ENCODE measurements around the gene TLL1. TPM values are rescaled to one million over a fixed set of nuclear protein-coding genes. Genes with fewer than 3 reads are reported as not detected.

The TLL1 gene
- total and polyA plus RNA-seq, 2 of the 13 experiments (the other 11 are each of a cell fraction or from before 2014, with no cell fraction given), result not detected

DNA sequence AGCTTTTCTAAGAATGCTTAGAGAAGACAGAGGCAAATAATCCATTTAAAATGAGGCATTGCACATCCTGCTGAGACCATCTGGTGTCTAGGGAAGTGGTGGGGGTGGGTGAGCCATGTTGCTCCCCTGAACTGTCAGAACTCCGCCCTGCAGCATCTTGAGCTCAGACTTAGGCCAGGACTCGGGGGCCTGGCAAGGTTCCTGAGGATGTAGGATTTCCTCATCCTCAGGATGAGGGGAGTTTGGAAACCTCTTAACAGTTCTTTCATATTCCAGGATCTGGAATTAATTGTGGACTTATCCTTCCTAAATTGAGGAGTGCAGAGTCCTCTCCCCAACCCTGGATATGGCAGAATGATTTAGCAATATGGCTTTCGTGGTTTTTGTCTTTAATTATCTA, 6.6 kb downstream of the TLL1 start (continued):
- TF ChIP-seq, protein P1, sequence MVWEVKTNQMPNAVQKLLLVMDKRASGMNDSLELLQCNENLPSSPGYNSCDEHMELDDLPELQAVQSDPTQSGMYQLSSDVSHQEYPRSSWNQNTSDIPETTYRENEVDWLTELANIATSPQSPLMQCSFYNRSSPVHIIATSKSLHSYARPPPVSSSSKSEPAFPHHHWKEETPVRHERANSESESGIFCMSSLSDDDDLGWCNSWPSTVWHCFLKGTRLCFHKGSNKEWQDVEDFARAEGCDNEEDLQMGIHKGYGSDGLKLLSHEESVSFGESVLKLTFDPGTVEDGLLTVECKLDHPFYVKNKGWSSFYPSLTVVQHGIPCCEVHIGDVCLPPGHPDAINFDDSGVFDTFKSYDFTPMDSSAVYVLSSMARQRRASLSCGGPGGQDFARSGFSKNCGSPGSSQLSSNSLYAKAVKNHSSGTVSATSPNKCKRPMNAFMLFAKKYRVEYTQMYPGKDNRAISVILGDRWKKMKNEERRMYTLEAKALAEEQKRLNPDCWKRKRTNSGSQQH (CRISPR knock-in tag; IDR thresholded peaks at IDR 0.05; ENCODE audit: low read depth), result no peak
- TF ChIP-seq RARG (CRISPR knock-in tag; IDR thresholded peaks at IDR 0.05; ENCODE audit: low read depth), result no peak
- no peak for TF ChIP-seq ZNF543 (CRISPR knock-in tag; IDR thresholded peaks at IDR 0.05)

DNA sequence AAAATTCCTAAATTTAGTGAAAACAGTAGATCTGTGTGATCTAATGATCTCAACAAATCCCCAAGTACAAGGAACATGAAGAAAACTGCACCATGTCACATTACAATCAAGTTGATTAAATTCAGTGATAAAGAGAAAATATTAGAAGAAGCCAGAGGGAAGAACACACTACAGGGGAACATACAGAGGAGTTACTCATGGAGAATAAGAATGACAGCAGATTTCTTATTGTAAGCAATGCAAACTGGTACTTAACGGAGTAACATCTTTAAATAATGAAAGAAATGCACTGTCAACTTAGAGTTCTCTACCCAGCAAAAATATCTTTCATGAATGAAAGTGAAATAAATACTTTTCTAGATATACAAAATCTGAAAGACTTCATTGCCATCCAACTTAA, 21.1 kb downstream of the TLL1 start:
- intact Hi-C loops (cut with micrococcal nuclease; ENCODE audit: unreplicated experiment), result no loop called here
- BruUV-seq (replicated peaks), result no TSS peak
- Histone ChIP-seq H3K79me2 (ENCODE audit: insufficient read depth, low read length) (no peaks in the 10 kb centered on the region), H3K9me3 (ENCODE audit: low read length) (no peaks in the 10 kb centered on the region), H3K9ac (ENCODE audit: insufficient read depth, low read depth, low read length) (no peak overlapping the region), H4K20me1 (ENCODE audit: insufficient read depth, low read length) (no peaks in the 10 kb centered on the region), H3K36me3 (replicated peaks in 1 of 2; ENCODE audit: control insufficient read depth in 1 of 2, insufficient read depth in 2 of 2, low read length in 2 of 2) (no peaks in the 10 kb centered on the region), H3K4me3 (replicated peaks in 1 of 3; ENCODE audit: insufficient read depth in 1 of 3, low read depth in 2 of 3, low read length in 3 of 3) (no peak overlapping the region), H2AFZ (ENCODE audit: low read length) (no peak overlapping the region), H3K27ac (ENCODE audit: extremely low read length, insufficient read depth, low read length) (no peak overlapping the region), H3K4me1 (ENCODE audit: insufficient read depth, low read length) (no peaks in the 10 kb centered on the region), H3K27me3 (ENCODE audit: control insufficient read depth in 1 of 2, insufficient read depth in 2 of 2, low read length in 2 of 2) (no peaks in the 10 kb centered on the region), H3K4me2 (ENCODE audit: low read depth, low read length) (no peak overlapping the region)
- in situ Hi-C loops (cut with HindIII; ENCODE audit: extremely low pct_ligation_motif_present, low pct_unique_long_range_greater_than_20kb), result no loop called here
- FAIRE-seq (no peak), ATAC-seq (no peak), DNase-seq (ENCODE audit: low spot score) (no peak)
- TF ChIP-seq ZNF317 (CRISPR knock-in tag; IDR thresholded peaks at IDR 0.05), result 0 out of 2 replicates have a peak, but pooled peaks have one; percentile 52
- no peak for TF ChIP-seq RNF2 (conservative IDR thresholded peaks at IDR 0.05; ENCODE audit: low read depth)
- ChIA-PET POLR2A (no interaction called here), CTCF (ENCODE audit: low intra/inter-chr PET ratio, low total read pairs) (no interaction called here)
- 3% methylated on average over 1 of the region's 1 CpG for WGBS (ENCODE audit: low lambda C conversion rate)

DNA sequence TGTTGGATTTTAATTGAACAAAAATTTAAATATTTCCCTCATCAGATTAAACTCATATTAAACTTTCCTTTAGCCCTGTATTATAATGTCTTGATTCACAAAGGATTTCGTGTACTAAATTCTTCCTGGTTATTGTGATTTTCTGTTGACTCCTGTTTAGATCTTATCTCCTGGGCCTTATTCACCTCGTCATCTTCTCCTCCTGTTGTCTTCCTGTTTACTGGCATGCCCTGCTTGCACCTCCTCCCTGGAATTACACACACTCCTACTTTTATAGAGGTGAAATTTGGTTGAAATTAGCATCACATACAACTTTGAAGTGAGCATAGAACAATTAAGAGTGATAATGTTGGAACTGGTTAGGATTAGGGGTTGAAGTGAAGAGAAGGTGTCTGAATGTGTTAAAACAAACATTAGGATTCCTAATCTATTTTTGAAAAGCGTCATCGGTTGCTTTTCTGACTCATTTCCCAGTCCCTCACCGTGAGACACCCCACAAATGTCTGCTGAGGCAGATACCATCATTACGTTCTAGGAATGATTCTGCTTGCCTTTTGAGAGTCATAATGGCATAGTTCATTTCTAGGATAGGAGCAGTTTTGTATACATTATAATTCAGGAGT, 32.5 kb downstream of the TLL1 start:
- WGBS (ENCODE audit: low lambda C conversion rate), result 8% methylated on average over 6 of the region's 6 CpGs
- no peak overlapping the region for H3K9ac ChIP-seq (ENCODE audit: insufficient read depth, low read depth, low read length)
- intact Hi-C loops (cut with micrococcal nuclease; ENCODE audit: unreplicated experiment) (no loop called here), in situ Hi-C loops (cut with HindIII; ENCODE audit: extremely low pct_ligation_motif_present, low pct_unique_long_range_greater_than_20kb) (no loop called here)
- H2AFZ ChIP-seq (ENCODE audit: low read length), result no peak overlapping the region
- FAIRE-seq (no peak), ATAC-seq (no peak), DNase-seq (ENCODE audit: low spot score) (no peak)
- H3K4me2 ChIP-seq (ENCODE audit: low read depth, low read length), result no peak overlapping the region
- CTCF ChIA-PET (ENCODE audit: low intra/inter-chr PET ratio, low total read pairs), result no interaction called here
- H3K4me3 ChIP-seq (replicated peaks in 1 of 3; ENCODE audit: insufficient read depth in 1 of 3, low read depth in 2 of 3, low read length in 3 of 3), result no peak overlapping the region
- no peaks in the 10 kb centered on the region for H3K79me2 ChIP-seq (ENCODE audit: insufficient read depth, low read length)
- POLR2A ChIA-PET, result no interaction called here
- no peaks in the 10 kb centered on the region for H4K20me1 ChIP-seq (ENCODE audit: insufficient read depth, low read length)
- BruUV-seq (replicated peaks), result no TSS peak
- H3K4me1 ChIP-seq (ENCODE audit: insufficient read depth, low read length), result no peaks in the 10 kb centered on the region
- H3K27ac ChIP-seq (ENCODE audit: extremely low read length, insufficient read depth, low read length), result no peak overlapping the region
- no peaks in the 10 kb centered on the region for H3K27me3 ChIP-seq (ENCODE audit: control insufficient read depth in 1 of 2, insufficient read depth in 2 of 2, low read length in 2 of 2)
- no peaks in the 10 kb centered on the region for H3K9me3 ChIP-seq (ENCODE audit: low read length)
- H3K36me3 ChIP-seq (replicated peaks in 1 of 2; ENCODE audit: control insufficient read depth in 1 of 2, insufficient read depth in 2 of 2, low read length in 2 of 2), result no peaks in the 10 kb centered on the region
- TF ChIP-seq ZNF547 (CRISPR knock-in tag; IDR thresholded peaks at IDR 0.05) (no peak), MAF1 (CRISPR knock-in tag; IDR thresholded peaks at IDR 0.05; ENCODE audit: borderline replicate concordance) (no peak), ZNF749 (CRISPR knock-in tag; IDR thresholded peaks at IDR 0.05; ENCODE audit: borderline replicate concordance) (no peak), ZNF619 (CRISPR knock-in tag; IDR thresholded peaks at IDR 0.05) (no peak), HNF4A (CRISPR knock-in tag; IDR thresholded peaks at IDR 0.05) (no peak), CREB1 (IDR thresholded peaks at IDR 0.05) (no peak), CREB1 (CRISPR knock-in tag; IDR thresholded peaks at IDR 0.05) (no peak), ZNF124 (CRISPR knock-in tag; IDR thresholded peaks at IDR 0.05) (no peak), MIXL1 (CRISPR knock-in tag; IDR thresholded peaks at IDR 0.05) (no peak), NKX3-1 (CRISPR knock-in tag; IDR thresholded peaks at IDR 0.05) (no peak)

All from HepG2 (cell line).